K562 (cell line): ENCODE results near the gene MSS51. TPM values are rescaled to one million over a fixed set of nuclear protein-coding genes. Genes with fewer than 3 reads are reported as not detected.

ENCODE experiments used
- ADNP ChIP-seq: fragments of 200-800 bp; sonication (Bioruptor generic); IDR thresholded peaks from 2 replicates; pipeline ENCODE4 v1.6.1; 2016; ENCODE audit warnings: missing genetic modification characterization, missing compliant biosample characterization
- ELF4 ChIP-seq: fragments of 450-650 bp; formaldehyde crosslinking; IDR thresholded peaks from 2 replicates; pipeline ENCODE4 v1.4.0; 2022; ENCODE audit warnings: missing genetic modification characterization
- EWSR1 ChIP-seq: fragments of 450-650 bp; IDR thresholded peaks from 2 replicates; pipeline ENCODE4 v1.6.1; 2018; ENCODE audit warnings: borderline replicate concordance, mild to moderate bottlenecking, low read depth, moderate library complexity; ENCODE audit not compliant: partially characterized antibody
- HIVEP1 ChIP-seq: fragments of 250-450 bp; sonication (Bioruptor Pico); IDR thresholded peaks from 2 replicates; pipeline ENCODE4 v1.4.0; 2020; ENCODE audit warnings: mild to moderate bottlenecking
- KDM1A ChIP-seq, 2 experiments: fragments of 450-650 bp; IDR thresholded peaks; 2 replicates each; pipeline ENCODE4 v1.6.1; 2016; ENCODE audit warnings: mild to moderate bottlenecking in 2 of 2
- MBD1 ChIP-seq: fragments of 250-450 bp; sonication (Bioruptor Pico); IDR thresholded peaks from 2 replicates; pipeline ENCODE4 v1.8.0; 2022; ENCODE audit warnings: inconsistent platforms
- MLX ChIP-seq, 2 experiments: fragments of 450-650 bp in 1 of 2; sonication (generic) in 1 of 2; formaldehyde crosslinking; conservative IDR thresholded peaks; 2 replicates each; pipeline versions ENCODE4 v1.4.0 to v1.8.1; 2020 to 2022; ENCODE audit warnings: mild to moderate bottlenecking in 1 of 2, missing genetic modification reagents in 1 of 2
- NCOR1 ChIP-seq: fragments of 450-650 bp; IDR thresholded peaks from 2 replicates; pipeline ENCODE4 v1.6.1; 2016; ENCODE audit warnings: mild to moderate bottlenecking, moderate library complexity
- NFYB ChIP-seq: IDR thresholded peaks from 2 replicates; pipeline ENCODE4 v1.6.1; 2011; ENCODE audit warnings: mild to moderate bottlenecking, moderate library complexity; ENCODE audit not compliant: insufficient read length; ENCODE audit errors: extremely low read depth
- PBX2 ChIP-seq, 2 experiments: IDR thresholded peaks in 1 of 2; conservative IDR thresholded peaks in 1 of 2; 2 replicates each; pipeline ENCODE4 v1.6.1; 2016; ENCODE audit warnings: low read depth in 2 of 2, mild to moderate bottlenecking in 1 of 2, missing compliant biosample characterization in 1 of 2, missing genetic modification characterization in 1 of 2, moderate library complexity in 1 of 2
- POLR2AphosphoS5 ChIP-seq: IDR thresholded peaks from 2 replicates; pipeline ENCODE4 v1.6.1; 2011; ENCODE audit warnings: mild to moderate bottlenecking, low read depth, low read length, moderate library complexity; ENCODE audit not compliant: control insufficient read depth, insufficient read depth
- POLR2H ChIP-seq: IDR thresholded peaks from 2 replicates; pipeline ENCODE4 v1.6.1; 2016; ENCODE audit warnings: missing genetic modification characterization, low read depth, mild to moderate bottlenecking, control low read depth, missing compliant biosample characterization, moderate library complexity
- RAD51 ChIP-seq: fragments of 450-650 bp; IDR thresholded peaks from 2 replicates; pipeline ENCODE4 v1.7.1; 2016; ENCODE audit warnings: low read depth, mild to moderate bottlenecking, borderline replicate concordance
- RNF2 ChIP-seq: sonication (generic); IDR thresholded peaks from 2 replicates; pipeline ENCODE4 v1.6.1; 2016
- RUNX1 ChIP-seq: sonication (generic); IDR thresholded peaks from 2 replicates; pipeline ENCODE4 v1.6.1; 2016; ENCODE audit warnings: antibody characterized with exemption, low read depth
- SMARCA5 ChIP-seq: fragments of 450-650 bp; IDR thresholded peaks from 2 replicates; pipeline ENCODE4 v1.6.1; 2016
- SMARCE1 ChIP-seq: fragments of 450-650 bp; IDR thresholded peaks from 2 replicates; pipeline ENCODE4 v1.7.1; 2016; ENCODE audit warnings: mild to moderate bottlenecking
- TARDBP ChIP-seq: fragments of 450-650 bp; IDR thresholded peaks from 2 replicates; pipeline ENCODE4 v1.6.1; 2016
- TGIF2 ChIP-seq: sonication (generic); formaldehyde crosslinking; IDR thresholded peaks from 2 replicates; pipeline ENCODE4 v1.8.1; 2022; ENCODE audit warnings: mild to moderate bottlenecking, missing genetic modification reagents, moderate library complexity
- ZKSCAN8 ChIP-seq: fragments of 200-800 bp; sonication (Bioruptor generic); IDR thresholded peaks from 2 replicates; pipeline ENCODE4 v1.6.1; 2016; ENCODE audit warnings: missing genetic modification characterization, missing compliant biosample characterization
- ZNF174 ChIP-seq: fragments of 250-450 bp; sonication (Bioruptor Pico); IDR thresholded peaks from 2 replicates; pipeline ENCODE4 v1.4.0; 2020; ENCODE audit warnings: mild to moderate bottlenecking
- ZNF239 ChIP-seq: fragments of 250-450 bp; sonication (Bioruptor Pico); IDR thresholded peaks from 2 replicates; pipeline ENCODE4 v1.4.0; 2020; ENCODE audit warnings: mild to moderate bottlenecking
- polyA plus RNA-seq, 8 experiments: library from polyadenylated mRNA; depleted of rRNA in 4 of 8; stranded (reverse) in 5 of 8; unstranded in 3 of 8; fragments of >200 nt; fragmentation: Nextera tagmentation in 2 of 8; fragmentation: Illumina TruSeq in 1 of 8; extraction: Ambion mirVana in 2 of 8; extraction: Trizol in 1 of 8; gene quantifications; 2 replicates each; pipeline versions ENCODE4 v1.2.1 to v1.2.3, GENCODE V29; 2011 to 2014; ENCODE audit warnings: inconsistent platforms in 1 of 8, missing spikeins in 1 of 8
- total RNA-seq, 7 experiments: library from RNA; depleted of rRNA in 6 of 7; stranded (reverse); fragments of >200 nt in 6 of 7; fragmentation: Illumina TruSeq in 2 of 7; extraction: Trizol in 2 of 7; gene quantifications; 2 replicates each; pipeline versions ENCODE4 v1.2.1 to v1.2.3, GENCODE V29; 2011 to 2021; ENCODE audit warnings: low replicate concordance in 1 of 7
- TF ChIP-seq, protein P1 (sequence below): fragments of 250-450 bp; sonication (Bioruptor Pico); IDR thresholded peaks from 2 replicates; pipeline ENCODE4 v1.8.0; 2021; ENCODE audit warnings: mild to moderate bottlenecking, moderate library complexity

MSS51 gene
- total and polyA plus RNA-seq, 9 of the 15 experiments (the other 6 are each of a cell fraction or from before 2014, with no cell fraction given), result 0.28 to 1.8 (median 1.2) TPM

GRCh38 chr10:73456187-73456890 is 23.0 kb upstream of the MSS51 start (continued):
- 0 out of 2 replicates have a peak, but pooled peaks have one; percentile 22 for TF ChIP-seq MBD1 (CRISPR knock-in tag)
- peak; percentile 99 for TF ChIP-seq KDM1A (IDR thresholded peaks at IDR 0.05)
- TF ChIP-seq, protein P1, sequence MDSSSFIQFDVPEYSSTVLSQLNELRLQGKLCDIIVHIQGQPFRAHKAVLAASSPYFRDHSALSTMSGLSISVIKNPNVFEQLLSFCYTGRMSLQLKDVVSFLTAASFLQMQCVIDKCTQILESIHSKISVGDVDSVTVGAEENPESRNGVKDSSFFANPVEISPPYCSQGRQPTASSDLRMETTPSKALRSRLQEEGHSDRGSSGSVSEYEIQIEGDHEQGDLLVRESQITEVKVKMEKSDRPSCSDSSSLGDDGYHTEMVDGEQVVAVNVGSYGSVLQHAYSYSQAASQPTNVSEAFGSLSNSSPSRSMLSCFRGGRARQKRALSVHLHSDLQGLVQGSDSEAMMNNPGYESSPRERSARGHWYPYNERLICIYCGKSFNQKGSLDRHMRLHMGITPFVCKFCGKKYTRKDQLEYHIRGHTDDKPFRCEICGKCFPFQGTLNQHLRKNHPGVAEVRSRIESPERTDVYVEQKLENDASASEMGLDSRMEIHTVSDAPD (CRISPR knock-in tag), result no peak
- TF ChIP-seq ZKSCAN8, result peak; percentile 94
- no peak for TF ChIP-seq PBX2 (CRISPR knock-in tag; IDR thresholded peaks at IDR 0.05; ENCODE audit: low read depth)
- TF ChIP-seq PBX2 (tag; conservative IDR thresholded peaks at IDR 0.05; ENCODE audit: low read depth), result peak; percentile 94
- no peak for TF ChIP-seq HIVEP1 (CRISPR knock-in tag)
- no peak for TF ChIP-seq ZNF174 (CRISPR knock-in tag)
- no peak for TF ChIP-seq TGIF2 (CRISPR knock-in tag)
- peak; percentile 92 for TF ChIP-seq RNF2
- no peak for TF ChIP-seq POLR2H
- TF ChIP-seq SMARCA5, result peak; percentile 13; the same call in 1 of the 2 replicates
- no peak for TF ChIP-seq MLX (CRISPR knock-in tag; conservative IDR thresholded peaks at IDR 0.05)
- TF ChIP-seq TARDBP, result peak; percentile 94; the same call in 1 of the 2 replicates
- TF ChIP-seq SMARCE1, result peak; percentile 98
- peak; percentile 100 for TF ChIP-seq POLR2AphosphoS5
- TF ChIP-seq NFYB, result no peak
- 0 out of 2 replicates have a peak, but pooled peaks have one; percentile 21 for TF ChIP-seq ZNF239 (CRISPR knock-in tag)
- TF ChIP-seq EWSR1, result no peak
- peak; percentile 57; the same call in 1 of the 2 replicates for TF ChIP-seq RAD51
- TF ChIP-seq ELF4 (CRISPR knock-in tag), result peak; percentile 83
- TF ChIP-seq RUNX1, result peak; percentile 74; the same call in 1 of the 2 replicates
- peak; percentile 100 for TF ChIP-seq NCOR1
- TF ChIP-seq ADNP, result peak; percentile 84
